ENCODE results near the gene ZRANB1.

Gene ZRANB1

DNA sequence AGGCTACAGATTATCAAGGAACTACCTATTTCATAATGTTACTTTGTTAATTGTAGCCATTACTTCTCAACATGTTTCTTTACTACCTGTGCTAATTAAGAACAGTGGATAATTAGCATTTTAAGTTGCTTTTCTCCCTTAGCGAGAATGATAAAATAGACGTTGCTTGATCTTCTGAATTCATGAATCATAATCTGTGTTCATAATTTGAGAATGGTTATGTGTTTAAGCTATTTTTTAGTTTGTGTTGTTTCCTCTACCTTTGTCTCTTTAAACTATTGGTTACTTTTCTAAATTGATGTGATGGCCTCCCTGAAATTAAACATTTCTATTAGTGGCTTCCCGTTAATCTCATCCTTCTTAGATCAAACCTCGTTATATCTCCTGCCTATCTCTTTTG lies at the start of gene ZRANB1:
Gene ZRANB1 (plus strand): TSS at position 301 of the 400 bp plus-strand sequence. CDS start 371 bp downstream, outside the sequence.
- no peak for TF ChIP-seq CTCF (conservative IDR thresholded peaks at IDR 0.05)
- no peak within 1 kb of the TSS for H3K27ac ChIP-seq

DNA sequence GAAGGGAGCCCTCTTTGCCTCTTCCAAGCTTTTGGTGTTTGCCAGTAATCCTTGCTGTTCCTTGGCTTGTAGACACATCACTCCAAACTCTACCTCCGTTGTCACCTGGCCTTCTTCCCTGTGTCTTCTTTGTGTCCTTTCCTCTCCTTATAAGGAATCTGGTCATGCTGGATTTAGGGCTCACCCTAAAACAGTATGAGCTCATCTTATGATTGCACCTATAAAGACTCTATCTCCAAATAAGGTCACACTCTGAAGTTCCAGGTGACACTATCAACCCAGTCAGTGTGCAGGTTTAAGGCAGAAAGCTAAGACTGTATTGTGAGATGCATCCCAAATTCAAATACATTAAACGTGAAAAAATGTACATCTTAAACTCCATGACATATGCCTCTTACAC lies 49.0 kb upstream of the ZRANB1 start:
- no peak for TF ChIP-seq CTCF (conservative IDR thresholded peaks at IDR 0.05)
- TF ChIP-seq ZFX (IDR thresholded peaks at IDR 0.05), result no peak
- H3K27ac ChIP-seq, result no peak overlapping the region

DNA sequence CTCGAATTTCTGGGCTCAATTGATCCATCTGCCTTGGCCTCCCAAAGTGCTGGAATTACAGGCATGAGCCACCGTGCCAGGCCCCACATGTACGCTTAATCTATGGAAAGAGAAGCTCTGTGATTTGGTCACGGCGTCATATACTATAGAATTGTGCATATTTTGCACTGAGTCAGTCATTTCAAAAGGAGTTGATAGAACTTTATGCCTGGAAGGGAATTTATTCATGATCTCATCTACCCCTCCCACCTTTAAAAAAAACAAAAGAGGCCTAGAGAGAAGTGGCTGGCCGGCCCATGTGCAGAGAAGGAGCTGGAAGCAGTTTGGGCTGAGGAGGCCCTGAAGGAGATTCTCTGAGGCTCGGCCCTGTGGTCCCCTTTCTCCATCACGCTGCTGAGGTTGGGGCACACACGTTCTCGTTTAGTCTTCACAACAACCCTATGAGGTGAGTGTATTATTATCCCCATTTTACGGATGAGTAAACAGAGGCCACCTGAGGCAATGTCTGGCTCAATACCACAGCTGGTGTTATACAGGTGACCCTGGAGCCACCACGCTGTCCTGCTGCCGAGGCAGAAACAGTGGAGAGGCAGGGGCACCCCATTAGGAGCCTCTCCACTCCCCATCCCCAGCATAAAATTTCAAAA lies 47.2 kb upstream of the ZRANB1 start:
- no peak overlapping the region for H3K27ac ChIP-seq
- no peak for TF ChIP-seq CTCF (conservative IDR thresholded peaks at IDR 0.05)
- no peak for TF ChIP-seq ZFX (IDR thresholded peaks at IDR 0.05)

DNA sequence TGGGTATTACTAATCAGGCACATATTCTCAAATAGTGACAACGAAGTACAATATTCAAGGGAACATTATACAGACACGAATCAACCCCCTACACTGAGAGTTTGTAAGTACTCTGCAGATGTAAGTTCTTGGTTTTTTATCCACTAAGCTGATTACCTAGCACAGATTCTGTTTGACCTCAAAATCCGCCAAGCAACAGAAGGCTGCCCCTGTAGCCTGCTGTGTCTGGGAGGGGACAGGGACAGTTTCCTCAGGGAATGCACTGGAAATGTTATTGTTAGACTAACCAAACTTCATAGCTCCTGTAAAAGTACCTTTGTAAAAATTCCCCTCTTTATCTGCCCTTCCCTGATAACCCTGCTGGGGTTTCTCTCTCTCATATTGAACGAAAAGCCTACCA lies 45.2 kb upstream of the ZRANB1 start:
- H3K27ac ChIP-seq, result no peak overlapping the region
- TF ChIP-seq CTCF (conservative IDR thresholded peaks at IDR 0.05), result no peak
- TF ChIP-seq ZFX (IDR thresholded peaks at IDR 0.05), result no peak

GRCh38 chr10:124898471-124898870 lies 43.5 kb upstream of the ZRANB1 start:
- TF ChIP-seq CTCF (conservative IDR thresholded peaks at IDR 0.05) (no peak), ZFX (IDR thresholded peaks at IDR 0.05) (no peak)
- H3K27ac ChIP-seq, result no peak overlapping the region

DNA sequence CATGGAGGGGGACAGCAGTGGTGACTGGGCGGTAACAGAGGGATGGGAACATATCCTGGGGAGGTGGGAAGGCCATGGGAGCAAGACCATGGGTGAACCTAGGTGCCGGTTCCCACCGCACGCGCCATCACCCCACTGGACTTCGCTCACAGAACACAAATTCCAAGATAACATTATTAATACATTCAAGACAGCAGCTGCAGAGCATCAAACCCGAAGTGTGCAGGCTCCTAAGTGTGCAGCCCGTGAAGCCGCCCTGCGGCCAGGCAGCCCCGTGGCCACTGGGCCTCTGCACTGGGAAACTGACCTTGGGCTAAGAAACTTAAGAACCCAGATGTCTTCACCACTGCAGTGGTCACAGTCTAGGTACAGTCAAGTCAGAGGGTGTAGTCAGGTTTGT lies 42.8 kb upstream of the ZRANB1 start:
- no peak overlapping the region for H3K27ac ChIP-seq
- TF ChIP-seq CTCF (conservative IDR thresholded peaks at IDR 0.05) (no peak), ZFX (IDR thresholded peaks at IDR 0.05) (no peak)

DNA sequence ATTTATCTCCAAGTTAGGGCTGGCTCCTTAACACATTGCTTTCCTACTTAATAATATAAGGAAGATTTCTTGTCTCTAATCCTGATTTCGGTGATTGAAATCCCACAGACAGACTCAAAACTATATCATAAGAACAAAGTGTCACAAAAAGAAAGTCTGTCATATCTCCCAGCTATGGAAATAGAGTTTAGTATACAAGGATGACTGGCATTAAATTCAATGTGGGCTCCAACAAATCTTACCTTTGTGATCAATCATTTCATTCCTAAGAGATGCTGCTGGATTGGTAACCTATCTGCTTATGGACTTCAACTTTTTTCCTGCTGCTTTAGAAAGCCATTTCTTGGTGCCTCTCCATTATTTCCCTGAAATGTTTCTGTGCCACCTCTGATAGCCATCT lies 39.5 kb upstream of the ZRANB1 start:
- TF ChIP-seq ZFX (IDR thresholded peaks at IDR 0.05), result no peak
- TF ChIP-seq CTCF (conservative IDR thresholded peaks at IDR 0.05), result no peak
- no peak overlapping the region for H3K27ac ChIP-seq

Data from C4-2B (cell line).